Activated naive CD8-positive, alpha-beta T cell (primary cell): Measurements from ENCODE around the gene GIPC3.

Experiments used
- H3K27ac Mint-ChIP-seq: one replicate; pipeline ENCODE4 v1.8.0; 2021; ENCODE audit warnings: mixed read lengths
- H3K27me3 Mint-ChIP-seq: one replicate; pipeline ENCODE4 v1.8.0; 2021; ENCODE audit warnings: mixed read lengths
- H3K36me3 Mint-ChIP-seq: one replicate; pipeline ENCODE4 v1.8.0; 2021; ENCODE audit warnings: mixed read lengths
- H3K4me1 Mint-ChIP-seq: one replicate; pipeline ENCODE4 v1.8.0; 2021; ENCODE audit warnings: low read depth, mixed read lengths
- H3K4me3 Mint-ChIP-seq: one replicate; pipeline ENCODE4 v1.8.0; 2021; ENCODE audit warnings: mild to moderate bottlenecking, mixed read lengths
- H3K9me3 Mint-ChIP-seq: one replicate; pipeline ENCODE4 v1.8.0; 2021; ENCODE audit warnings: low read depth, mixed read lengths

The GIPC3 gene

DNA sequence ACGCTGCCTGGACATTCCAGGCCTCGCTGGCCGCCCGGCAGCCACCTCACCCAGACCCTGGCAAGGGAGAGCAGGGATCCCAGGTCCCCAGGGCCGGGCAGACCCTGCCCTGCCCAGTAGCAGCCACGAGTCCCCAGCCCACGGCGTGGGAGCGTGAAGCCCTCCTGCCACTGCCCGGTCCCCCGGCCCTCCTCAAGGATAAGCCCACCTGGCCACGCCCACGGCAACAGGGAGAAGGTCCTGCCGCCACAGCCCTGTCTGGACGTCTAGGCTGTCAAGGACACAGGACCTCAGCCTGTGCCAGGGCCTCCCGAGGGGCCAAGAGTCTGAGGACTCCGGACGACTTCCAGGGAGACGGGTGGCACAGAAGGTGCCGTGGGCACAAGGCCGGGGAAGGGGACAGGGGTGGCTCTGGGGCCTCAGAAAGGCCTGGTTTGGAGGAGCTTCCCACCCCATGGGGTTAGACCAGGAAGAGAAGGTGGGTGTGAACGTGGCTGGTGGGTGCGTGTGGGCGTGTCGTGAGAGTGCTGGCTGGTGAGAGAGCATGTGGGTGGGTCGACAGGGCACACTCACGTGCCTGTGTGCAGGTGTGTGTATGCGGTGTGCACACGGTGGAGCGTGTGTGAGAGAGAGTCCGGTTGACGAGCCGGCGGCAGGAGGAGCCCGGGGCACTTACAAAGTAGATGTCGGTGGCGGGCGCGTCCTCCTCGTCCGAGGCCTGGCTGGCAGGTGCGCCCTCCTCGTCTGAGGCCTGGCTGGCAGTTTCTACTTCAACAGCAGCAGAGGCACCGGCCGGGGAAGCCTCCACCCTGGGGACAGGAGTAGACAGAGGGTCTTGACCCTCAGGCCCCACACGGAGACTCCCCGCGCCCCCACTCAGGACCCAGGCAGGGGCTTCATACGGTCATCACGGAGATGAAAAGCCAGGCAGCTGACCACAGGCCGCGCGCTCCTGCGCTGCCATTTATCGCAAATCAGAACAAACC is 53.2 kb downstream of the GIPC3 start:
- no peaks in the 10 kb centered on the region for H3K36me3 Mint-ChIP-seq
- no peaks in the 10 kb centered on the region for H3K4me1 Mint-ChIP-seq
- no peaks in the 10 kb centered on the region for H3K27me3 Mint-ChIP-seq
- no peaks in the 10 kb centered on the region for H3K9me3 Mint-ChIP-seq
- no peak overlapping the region for H3K27ac Mint-ChIP-seq
- no peak overlapping the region for H3K4me3 Mint-ChIP-seq

DNA sequence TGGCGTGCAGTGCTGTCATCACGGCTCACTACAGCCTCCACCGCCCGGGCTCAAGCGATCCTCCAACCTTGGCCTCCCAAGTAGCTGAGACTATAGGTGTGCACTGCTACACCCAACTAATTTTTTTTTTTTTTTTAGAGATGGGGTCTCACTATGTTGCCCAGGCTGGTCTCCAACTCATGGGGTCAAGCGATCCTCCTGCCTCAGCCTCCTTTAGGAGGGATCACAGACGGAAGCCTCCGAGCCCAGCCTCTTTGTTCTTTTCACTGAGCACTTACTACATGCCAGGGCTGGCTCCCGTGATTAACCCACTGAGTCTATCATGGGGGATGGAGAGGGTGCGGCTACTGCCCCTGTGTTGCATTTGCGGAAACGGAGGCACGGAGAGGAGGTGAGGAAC is 54.2 kb downstream of the GIPC3 start:
- H3K4me1 Mint-ChIP-seq, result no peaks in the 10 kb centered on the region
- no peak overlapping the region for H3K27ac Mint-ChIP-seq
- no peaks in the 10 kb centered on the region for H3K27me3 Mint-ChIP-seq
- no peak overlapping the region for H3K4me3 Mint-ChIP-seq
- H3K9me3 Mint-ChIP-seq, result no peaks in the 10 kb centered on the region
- H3K36me3 Mint-ChIP-seq, result no peaks in the 10 kb centered on the region

DNA sequence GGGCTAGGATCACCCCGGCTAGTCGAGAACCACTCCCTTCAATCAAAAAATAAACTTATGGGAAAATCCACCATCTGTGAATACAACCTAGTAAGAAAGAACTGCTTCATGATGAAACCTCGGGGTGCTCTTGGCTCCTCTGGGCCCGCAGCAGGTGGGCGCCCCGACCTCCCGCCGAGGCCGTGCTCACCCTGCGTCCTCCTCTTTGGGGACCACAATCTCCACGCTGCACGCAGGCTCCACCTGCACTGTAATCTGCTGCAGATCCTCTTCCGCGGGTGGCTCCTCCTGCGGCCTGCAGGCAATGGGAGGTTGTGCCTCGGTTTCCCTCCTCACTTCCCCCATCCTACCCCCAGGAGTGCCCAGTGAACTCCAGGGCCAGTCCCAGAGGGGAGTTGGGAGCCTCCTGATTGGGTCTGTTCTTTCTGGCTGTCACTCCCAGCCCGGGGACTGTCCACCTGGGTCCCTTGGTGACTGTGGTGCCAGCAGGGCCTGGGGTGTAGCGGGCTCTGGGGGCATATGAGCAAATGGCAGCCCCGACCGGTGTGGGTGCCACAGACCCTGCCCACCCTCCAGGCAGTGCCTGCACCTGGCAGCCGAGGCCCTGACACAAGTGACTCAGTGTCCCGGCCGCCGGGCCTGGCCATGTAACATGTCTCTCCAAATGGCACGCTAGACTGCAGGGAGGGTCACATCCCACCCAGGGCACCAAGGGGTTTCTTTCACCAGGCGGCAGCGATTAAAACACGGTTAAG is 56.4 kb downstream of the GIPC3 start:
- H3K27ac Mint-ChIP-seq, result no peak overlapping the region
- H3K36me3 Mint-ChIP-seq, result no peaks in the 10 kb centered on the region
- no peaks in the 10 kb centered on the region for H3K9me3 Mint-ChIP-seq
- H3K27me3 Mint-ChIP-seq, result no peaks in the 10 kb centered on the region
- no peak overlapping the region for H3K4me3 Mint-ChIP-seq
- H3K4me1 Mint-ChIP-seq, result no peaks in the 10 kb centered on the region

DNA sequence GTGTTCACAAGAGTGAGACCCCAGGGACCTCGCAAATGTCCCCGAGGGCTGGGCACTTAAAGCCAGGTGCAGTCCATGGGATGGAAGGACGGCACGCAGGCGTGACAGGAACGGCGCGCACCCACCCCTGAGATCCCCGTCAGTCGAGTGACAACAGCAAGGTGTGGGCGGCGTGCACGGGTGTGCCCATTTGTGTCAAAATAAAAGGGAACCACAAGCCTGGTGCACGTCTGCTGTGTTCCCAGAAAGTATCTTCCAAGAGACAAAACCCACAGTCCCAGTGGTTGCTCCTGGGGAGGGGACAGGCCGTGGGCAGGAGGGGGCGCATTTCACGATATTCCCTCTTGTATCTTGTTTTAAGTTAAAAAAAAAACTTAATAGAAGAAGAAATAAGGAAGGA is 57.0 kb downstream of the GIPC3 start:
- no peak overlapping the region for H3K27ac Mint-ChIP-seq
- no peaks in the 10 kb centered on the region for H3K27me3 Mint-ChIP-seq
- H3K4me3 Mint-ChIP-seq, result no peak overlapping the region
- no peaks in the 10 kb centered on the region for H3K36me3 Mint-ChIP-seq
- no peaks in the 10 kb centered on the region for H3K9me3 Mint-ChIP-seq
- H3K4me1 Mint-ChIP-seq, result no peaks in the 10 kb centered on the region
